Tibial nerve (tissue), 3 donors: ENCODE results near the gene VWF.

Experiments used
- CTCF ChIP-seq, 5 experiments: fragments of 200-600 bp in 3 of 5; fragments of 450-650 bp in 2 of 5; sonication (generic) in 3 of 5; IDR thresholded peaks; one replicate each; pipeline ENCODE4 v1.5.1; 2016 to 2019; ENCODE audit warnings: antibody characterized with exemption in 5 of 5, mild to moderate bottlenecking in 3 of 5, moderate library complexity in 2 of 5
- POLR2A ChIP-seq, 2 donors: fragments of 450-650 bp; IDR thresholded peaks; one replicate each; pipeline ENCODE4 v1.6.1; 2017; ENCODE audit warnings: antibody characterized with exemption in 2 of 2, mild to moderate bottlenecking in 2 of 2, moderate library complexity in 2 of 2

GRCh38 chr12:5946388-5946787, 178.1 kb downstream of the VWF start:
- no peak for TF ChIP-seq POLR2A (IDR thresholded peaks at IDR 0.05)
- no peak for TF ChIP-seq CTCF (IDR thresholded peaks at IDR 0.05)
